ENCODE measurements around the gene AASS.
"Not testable (repeated sequence)": the region's sequence is repeated elsewhere in the genome, so short reads cannot be mapped to it uniquely, and the experiment has no call there.

DNA sequence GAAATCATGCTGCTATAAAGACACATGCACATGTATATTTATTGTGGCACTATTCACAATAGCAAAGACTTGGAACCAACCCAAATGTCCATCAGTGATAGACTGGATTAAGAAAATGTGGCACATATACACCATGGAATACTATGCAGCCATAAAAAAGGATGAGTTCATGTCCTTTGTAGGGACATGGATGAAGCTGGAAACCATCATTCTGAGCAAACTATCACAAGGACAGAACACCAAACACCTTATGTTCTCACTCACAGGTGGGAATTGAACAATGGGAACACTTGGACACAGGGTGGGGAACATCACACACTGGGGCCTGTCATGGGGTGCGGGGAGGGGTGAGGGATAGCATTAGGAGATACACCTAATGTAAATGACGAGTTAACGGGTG is 9.3 kb downstream of the AASS start:
- TF ChIP-seq, protein P1, sequence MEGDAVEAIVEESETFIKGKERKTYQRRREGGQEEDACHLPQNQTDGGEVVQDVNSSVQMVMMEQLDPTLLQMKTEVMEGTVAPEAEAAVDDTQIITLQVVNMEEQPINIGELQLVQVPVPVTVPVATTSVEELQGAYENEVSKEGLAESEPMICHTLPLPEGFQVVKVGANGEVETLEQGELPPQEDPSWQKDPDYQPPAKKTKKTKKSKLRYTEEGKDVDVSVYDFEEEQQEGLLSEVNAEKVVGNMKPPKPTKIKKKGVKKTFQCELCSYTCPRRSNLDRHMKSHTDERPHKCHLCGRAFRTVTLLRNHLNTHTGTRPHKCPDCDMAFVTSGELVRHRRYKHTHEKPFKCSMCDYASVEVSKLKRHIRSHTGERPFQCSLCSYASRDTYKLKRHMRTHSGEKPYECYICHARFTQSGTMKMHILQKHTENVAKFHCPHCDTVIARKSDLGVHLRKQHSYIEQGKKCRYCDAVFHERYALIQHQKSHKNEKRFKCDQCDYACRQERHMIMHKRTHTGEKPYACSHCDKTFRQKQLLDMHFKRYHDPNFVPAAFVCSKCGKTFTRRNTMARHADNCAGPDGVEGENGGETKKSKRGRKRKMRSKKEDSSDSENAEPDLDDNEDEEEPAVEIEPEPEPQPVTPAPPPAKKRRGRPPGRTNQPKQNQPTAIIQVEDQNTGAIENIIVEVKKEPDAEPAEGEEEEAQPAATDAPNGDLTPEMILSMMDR (conservative IDR thresholded peaks at IDR 0.05; ENCODE audit: low read depth, low read length): not testable (repeated sequence)
- not testable (repeated sequence) for TF ChIP-seq EZH2 (IDR thresholded peaks at IDR 0.05; ENCODE audit: low read length, unreplicated experiment)
